GM12865 (cell line): ENCODE data around the gene RPL22.

ENCODE experiments used
- DNase-seq: peaks from one replicate; pipeline ENCODE4 v3.0.0; 2010; ENCODE audit warnings: low read depth
- H3K4me3 ChIP-seq: 2 replicates; pipeline ENCODE4 v1.5.1; 2011; ENCODE audit warnings: mild to moderate bottlenecking, low read depth, low read length, control low read depth
- TF ChIP-seq, protein P1 (sequence below): IDR thresholded peaks from 2 replicates; pipeline ENCODE4 v1.5.1; 2011; ENCODE audit warnings: low read length, control low read depth, low read depth, inconsistent platforms; ENCODE audit not compliant: insufficient read depth; ENCODE audit errors: missing control alignments

The RPL22 gene

DNA sequence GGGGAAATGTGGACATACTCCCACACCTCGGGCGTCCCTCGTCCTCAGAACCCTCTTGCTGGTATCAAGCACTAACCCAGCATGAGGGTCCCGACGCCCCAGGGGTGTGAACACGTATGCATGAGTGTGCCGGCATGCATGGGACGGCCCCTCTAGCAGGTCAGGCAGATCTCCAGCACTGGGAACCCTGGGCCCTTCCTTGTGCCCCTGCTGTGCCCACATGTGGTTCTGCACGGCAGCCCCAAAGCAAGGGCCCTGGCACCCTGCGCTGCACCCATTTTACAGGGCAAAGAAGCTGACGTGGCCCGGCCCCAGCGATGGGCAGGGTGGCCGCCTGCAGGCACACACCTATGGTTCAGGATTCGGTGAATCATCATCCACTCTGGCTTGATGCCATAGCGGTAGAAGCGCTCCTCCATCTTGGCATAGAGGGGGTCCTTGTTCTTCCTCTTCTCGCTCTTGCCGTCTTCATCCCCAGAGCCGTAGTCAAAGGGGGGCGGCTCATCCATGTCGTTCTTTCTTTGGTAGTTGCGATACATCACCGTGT, 53.5 kb downstream of the RPL22 start:
- TF ChIP-seq, protein P1, sequence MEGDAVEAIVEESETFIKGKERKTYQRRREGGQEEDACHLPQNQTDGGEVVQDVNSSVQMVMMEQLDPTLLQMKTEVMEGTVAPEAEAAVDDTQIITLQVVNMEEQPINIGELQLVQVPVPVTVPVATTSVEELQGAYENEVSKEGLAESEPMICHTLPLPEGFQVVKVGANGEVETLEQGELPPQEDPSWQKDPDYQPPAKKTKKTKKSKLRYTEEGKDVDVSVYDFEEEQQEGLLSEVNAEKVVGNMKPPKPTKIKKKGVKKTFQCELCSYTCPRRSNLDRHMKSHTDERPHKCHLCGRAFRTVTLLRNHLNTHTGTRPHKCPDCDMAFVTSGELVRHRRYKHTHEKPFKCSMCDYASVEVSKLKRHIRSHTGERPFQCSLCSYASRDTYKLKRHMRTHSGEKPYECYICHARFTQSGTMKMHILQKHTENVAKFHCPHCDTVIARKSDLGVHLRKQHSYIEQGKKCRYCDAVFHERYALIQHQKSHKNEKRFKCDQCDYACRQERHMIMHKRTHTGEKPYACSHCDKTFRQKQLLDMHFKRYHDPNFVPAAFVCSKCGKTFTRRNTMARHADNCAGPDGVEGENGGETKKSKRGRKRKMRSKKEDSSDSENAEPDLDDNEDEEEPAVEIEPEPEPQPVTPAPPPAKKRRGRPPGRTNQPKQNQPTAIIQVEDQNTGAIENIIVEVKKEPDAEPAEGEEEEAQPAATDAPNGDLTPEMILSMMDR, result no peak
- no peak for DNase-seq
- no peak overlapping the region for H3K4me3 ChIP-seq

GRCh38 chr1:6145396-6145750, 54.0 kb downstream of the RPL22 start:
- TF ChIP-seq, protein P1, result no peak
- no peak for DNase-seq
- no peak overlapping the region for H3K4me3 ChIP-seq

GRCh38 chr1:6144647-6145395, 54.6 kb downstream of the RPL22 start:
- TF ChIP-seq, protein P1, result no peak
- no peak for DNase-seq
- H3K4me3 ChIP-seq, result no peak overlapping the region

DNA sequence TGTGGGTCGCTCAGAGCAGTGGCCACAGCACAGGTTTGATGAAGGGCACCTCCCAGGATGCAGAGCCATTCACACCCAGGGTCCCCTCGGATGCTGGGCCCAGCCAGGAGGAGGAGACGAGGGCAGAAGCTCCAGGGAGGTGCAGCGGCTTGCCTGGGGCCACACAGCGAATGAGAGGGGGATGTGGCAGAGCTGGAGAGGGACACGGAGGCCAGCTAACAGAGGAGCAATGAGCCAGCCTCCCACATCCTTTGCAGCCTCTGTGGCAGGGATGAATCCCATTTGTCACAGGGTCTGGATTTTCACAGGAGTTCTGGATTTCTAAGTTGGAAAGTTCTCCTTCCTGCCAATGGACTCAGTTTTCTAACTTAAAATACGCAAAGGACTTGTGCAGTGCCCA, 55.2 kb downstream of the RPL22 start:
- H3K4me3 ChIP-seq, result no peak overlapping the region
- DNase-seq, result no peak
- TF ChIP-seq, protein P1, result no peak

DNA sequence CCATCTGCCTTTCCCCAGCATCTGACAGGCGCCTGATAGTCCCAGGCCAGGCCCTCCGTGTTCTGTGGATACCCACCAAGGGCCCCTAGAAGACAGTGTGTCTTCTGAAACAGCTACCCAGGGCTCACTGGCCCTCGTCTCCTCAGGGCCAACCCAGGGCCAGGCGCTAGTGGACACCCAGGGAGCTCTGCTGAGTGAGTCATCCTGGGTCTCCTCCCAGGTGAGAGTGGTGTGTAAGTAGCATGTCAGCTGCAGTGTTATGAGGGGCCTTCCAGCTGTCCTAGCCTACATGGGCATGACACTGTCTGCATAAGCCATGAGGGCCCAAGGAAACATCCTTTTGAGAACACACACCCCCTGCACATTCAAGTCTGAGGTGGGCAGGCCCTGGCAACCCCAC, 56.0 kb downstream of the RPL22 start:
- TF ChIP-seq, protein P1, result no peak

DNA sequence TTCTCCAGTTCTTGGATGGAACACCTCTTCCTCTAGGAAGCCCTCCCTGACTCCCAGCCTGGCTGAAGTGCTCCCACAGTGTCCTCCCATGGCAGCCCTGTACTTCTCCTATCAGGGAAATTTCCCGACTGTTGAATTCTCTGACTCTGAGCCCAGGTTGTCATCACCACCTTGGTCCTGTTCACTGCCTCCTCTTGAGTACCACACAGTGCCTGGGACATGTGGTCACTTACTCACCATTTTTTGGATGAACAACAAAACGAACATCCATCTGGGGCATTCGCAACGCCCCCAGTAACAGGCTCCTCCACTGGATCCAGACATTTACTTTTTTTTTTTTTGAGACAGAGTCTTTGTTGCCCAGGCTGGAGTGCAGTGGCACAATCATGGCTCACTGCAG, 56.7 kb downstream of the RPL22 start:
- TF ChIP-seq, protein P1, result no peak
- DNase-seq, result no peak
- no peak overlapping the region for H3K4me3 ChIP-seq

More for the DNA sequence above, 56.0 kb downstream of the RPL22 start:
- no peak for DNase-seq
- H3K4me3 ChIP-seq, result no peak overlapping the region
